ENCODE data around the gene NAV2.

NAV2 gene

DNA sequence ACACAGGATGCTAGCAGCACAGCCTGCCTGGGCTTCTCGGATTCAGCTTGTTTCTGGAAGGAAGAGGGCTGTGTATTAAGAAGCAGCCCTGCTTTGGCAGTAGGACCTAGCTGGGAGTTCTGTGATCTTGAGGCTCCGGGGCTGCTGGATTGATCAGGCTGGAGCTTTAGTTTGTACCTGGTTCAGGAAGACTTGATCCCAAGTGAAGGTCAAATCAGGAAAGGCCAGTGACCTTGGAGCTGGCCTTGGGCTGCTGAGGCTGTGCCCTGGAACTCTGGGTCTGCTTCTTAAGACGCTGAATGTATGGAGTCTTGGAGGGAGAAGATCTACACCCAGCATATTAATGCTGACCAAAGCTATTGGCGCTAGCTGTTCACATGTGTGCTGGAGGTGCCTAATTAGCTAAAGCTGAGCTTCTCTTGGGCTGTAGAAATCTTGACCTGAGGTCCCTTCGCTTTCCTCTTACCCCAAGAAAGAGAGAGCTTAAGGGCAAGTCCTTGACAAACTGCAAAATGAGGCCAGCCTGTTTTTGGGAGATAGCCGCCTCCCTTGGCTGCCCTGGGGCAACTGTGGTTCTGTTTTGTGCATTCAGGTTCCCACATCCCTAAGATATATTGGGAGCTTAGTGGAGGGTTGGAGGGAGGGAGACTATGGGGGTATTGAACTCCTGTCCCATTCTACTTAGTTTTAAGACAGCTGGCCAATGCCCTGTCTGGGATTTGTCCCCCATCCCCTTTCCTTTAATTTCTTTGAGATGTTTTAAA, 311.7 kb downstream of the NAV2 start:
- no peak for DNase-seq (ENCODE audit: low read depth)

DNA sequence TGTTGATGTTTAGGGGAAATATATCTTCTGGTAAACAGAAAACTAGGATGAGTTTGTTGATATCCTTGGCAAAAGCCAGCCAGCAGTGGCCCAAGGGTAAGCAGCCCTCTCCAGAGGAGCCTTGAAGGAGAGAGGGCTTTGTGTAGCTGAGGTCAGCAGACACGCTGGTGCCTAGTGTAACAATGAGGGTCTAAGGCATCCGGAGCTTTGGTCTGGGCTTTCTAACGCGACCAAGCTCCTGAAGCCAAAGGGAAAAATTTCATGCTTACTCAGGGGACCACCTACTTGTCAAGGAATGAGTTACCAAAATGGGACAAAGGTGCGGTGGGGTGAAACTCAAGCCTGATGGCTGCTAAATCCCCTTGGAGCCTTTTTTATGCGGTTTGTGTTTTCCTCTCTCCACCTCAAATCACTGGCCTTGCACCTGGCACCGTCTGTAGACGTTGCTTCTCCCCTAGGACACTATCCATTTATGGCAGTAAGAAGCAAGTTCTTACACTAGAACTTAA, 312.7 kb downstream of the NAV2 start:
- DNase-seq (ENCODE audit: low read depth) = no peak

DNA sequence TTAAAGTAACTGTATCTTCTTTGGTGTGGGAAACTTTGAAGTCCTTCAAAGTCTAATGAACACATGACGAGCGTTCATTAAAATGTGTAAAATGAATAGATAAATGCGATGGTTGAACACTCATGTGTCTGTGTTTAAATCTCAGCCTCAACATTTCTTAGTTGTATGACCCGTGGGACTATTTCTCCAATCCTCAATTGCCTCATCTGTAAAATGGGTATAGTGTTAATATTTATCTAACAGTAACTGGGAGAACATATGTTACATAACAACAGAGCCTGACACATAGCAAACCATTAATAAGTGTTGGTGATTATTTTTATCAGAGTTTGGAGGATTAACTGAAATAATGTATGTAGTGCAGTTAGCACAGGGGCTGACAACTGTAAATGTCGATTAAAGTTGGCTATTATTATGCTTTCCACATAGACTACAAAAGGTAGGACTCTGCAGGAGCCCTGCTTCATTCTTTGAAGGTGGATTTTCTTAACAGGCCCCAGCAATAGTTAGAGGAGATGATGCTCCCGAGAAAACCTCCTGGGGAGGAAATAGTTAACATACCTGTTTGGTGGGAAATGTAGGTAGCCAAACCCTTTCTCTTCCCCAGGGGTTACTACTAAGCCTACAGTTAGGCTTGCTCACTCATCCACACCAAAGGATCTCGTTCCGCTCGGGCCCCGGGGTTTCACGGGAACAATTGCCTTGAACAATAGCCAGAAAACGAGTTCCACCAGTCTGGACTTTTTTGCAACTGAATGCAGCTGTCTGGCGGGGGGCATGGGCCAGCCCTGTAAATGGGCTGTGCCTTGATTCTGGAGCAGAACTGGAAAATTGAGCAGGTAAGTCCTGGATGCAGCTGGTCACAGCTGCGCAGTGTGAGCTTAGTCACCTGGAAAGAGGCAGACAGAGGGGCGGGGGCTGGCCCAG, 314.3 kb downstream of the NAV2 start:
- DNase-seq (ENCODE audit: low read depth) = no peak

DNA sequence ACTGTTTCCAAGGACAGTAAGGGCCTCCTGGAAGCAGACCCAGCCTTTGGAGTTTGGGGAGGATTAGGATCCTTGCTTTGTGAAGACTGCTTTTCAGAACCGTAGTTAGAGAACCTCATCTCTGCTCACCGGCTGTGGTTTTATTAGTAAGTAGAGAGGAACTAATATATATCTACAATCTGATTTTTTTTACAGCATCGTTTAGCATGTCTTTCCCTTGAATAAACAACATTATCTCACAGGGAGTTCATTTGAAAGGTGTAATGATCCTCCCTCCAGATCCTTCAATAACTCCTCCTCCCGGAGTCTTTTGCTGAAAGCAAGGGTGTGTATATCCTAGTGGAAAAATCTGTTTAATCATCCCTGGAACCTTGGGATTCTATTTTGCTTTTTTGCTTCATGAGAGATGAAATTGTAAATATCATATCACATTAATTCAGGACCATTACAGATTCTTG, 314.9 kb downstream of the NAV2 start:
- no peak for DNase-seq (ENCODE audit: low read depth)

DNA sequence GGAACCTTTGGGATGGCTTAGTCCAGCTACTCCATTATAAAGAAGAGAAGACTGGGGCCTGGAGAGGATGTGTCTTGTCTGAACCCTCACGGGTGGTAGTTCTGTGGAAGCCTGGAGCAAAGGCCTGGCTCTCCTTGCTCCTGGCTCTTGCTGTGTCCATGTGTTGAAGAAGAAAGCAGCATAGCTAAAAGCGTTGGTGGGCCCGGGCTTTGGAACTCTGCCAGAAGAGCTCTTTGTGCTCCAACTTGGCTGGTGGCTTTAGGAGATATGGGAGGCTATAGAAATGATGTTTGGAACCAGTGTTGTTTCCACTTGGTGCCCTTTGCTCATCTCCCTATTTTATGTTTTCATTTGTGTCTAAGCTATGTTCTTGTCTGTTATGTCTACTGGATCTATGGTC, 316.6 kb downstream of the NAV2 start:
- no peak for DNase-seq (ENCODE audit: low read depth)

DNA sequence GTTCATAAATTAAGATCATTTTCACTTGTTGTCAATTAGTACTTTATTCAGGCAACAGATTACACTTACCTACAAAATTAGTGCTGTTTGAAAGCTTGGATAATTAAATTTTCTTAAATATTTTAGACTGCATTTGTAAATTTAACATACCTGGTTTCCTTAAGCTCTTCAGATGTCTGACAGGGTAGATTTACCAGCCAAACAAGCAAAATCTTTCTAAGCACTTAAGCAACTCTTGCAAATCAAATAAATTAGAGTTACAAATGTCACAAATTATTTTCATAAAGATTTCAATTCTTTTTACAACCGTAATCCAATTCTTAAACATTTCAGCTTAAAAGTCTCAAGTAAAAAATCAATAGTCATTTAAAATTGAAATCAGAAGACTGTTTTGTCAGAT, 317.8 kb downstream of the NAV2 start:
- no peak for DNase-seq (ENCODE audit: low read depth)

DNA sequence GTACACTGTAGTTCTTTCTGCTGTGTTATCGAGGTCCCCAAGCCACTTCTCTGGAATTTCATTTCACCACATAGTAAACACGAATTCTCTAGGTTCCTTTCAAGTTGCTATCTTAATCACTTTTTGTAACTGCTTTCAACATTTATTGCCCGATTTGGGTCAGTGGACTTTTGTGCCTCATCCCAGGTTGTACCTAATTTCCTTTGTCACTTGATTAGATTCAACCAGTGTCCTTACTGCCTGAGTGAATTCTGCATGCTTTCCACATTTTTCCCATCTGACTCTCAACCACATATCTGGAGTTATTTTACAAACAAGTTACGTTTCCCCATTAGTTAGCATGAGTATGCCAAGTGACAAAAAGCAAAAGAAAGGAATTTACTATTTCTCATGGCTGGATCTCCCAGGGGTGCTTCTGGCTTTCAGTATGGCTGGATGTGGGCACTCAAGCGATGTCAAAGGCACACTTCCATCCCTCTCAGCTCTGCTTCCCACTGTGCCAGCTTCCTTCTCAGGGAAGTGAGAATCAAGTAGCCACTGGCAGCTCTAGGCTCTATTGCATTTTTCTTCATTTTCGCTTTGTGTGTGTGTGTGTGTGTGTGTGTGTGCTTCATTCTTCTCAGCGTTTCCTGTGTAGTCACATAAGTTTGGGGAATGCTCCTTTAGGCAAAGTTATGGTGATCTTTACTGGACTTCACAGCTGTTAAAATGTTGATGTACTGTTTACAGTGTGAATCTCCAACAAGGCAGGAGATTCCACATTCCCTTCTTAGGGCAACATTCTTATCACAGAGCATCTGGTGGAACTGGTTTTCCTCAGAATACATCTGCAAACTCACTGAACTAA, 318.7 kb downstream of the NAV2 start:
- no peak for DNase-seq (ENCODE audit: low read depth)

DNA sequence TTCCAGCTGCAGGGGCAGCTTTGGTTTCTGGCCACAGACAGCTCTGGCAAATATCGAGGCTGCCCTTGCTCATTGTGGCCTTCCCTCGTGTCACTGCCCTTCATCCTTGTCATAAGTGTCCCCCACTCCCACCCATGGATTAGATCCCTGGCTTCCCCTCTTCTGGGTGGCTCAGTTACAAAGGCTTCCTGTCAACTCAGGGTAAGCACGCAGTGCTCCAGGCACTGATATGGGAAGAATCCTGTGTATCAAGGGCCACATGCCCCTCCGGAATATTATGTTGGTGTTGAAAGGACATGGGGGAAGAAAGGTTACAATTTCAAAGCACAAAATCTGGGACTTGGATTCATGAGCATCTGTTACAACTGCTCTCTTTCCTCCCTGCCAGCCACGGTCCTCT, 319.5 kb downstream of the NAV2 start:
- no peak for DNase-seq (ENCODE audit: low read depth)

DNA sequence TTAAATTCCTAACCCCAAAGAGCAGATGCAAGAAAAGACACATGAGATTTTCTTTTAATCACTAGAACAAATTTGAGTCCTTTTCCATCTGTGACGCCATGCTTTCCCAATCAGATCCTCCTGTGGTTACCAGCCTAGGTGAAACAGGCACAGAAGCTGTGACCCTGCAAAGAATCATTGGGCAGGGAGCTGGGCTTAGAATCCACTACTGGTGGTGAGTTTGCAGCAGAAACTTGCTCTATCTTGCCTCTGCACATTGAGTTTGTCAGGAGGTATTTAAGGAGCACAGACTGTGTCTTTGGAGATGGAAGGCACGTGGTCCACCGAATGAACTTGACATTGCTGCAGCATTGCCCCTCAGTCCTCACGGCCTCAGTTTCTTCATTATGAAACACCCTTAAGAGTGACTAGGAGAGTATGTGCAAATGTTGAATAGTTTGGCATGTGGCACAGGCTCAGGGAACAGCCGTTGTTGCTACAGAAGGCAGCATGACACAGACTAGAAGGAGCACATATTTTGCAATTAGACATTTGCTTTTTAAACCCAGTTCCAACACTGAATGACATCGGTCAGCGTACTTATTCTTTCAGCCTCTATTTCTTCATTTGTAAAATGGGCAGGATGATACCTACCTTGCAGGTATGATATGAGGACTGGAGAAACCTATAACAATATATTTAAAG, 320.1 kb downstream of the NAV2 start:
- DNase-seq (ENCODE audit: low read depth) = no peak

DNA sequence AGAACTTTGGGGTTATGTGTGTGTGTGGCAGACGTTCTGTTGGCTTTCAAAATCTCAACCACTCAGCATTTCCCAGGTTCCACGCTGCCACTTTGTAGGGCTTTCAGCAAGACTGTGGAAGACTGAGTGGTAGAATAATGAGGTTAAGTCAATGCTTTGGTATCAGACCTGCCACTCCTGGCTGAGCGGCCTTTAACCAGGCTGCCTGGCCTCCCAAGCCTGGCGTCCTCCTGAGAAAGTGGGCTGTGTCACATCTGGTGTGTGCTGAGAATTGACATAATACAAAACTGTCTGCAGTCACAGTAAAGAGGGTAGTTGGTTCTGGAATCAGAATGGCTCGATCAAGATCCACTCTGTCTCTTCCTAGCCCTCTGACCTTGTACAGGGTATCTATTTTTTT, 321.2 kb downstream of the NAV2 start:
- no peak for DNase-seq (ENCODE audit: low read depth)

DNA sequence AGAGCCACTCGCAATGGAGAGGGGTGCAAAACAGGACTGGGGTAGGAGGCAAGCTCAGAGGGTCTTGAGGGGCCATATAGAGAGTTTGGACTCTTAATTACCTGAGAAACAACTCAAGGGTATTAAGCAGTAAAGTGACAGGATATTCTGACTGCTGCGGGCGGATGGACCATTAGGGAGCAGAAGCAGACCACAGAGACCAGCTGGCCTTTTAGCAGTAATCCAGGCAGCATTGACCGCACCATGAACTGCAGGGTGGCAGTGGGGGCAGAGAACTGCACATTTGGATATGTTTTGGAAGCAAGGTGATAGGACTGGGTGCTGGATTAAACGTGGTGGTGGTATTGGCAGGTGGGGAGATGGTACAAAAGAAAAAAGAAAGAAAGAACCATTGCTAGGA, 322.3 kb downstream of the NAV2 start:
- no peak for DNase-seq (ENCODE audit: low read depth)

DNA sequence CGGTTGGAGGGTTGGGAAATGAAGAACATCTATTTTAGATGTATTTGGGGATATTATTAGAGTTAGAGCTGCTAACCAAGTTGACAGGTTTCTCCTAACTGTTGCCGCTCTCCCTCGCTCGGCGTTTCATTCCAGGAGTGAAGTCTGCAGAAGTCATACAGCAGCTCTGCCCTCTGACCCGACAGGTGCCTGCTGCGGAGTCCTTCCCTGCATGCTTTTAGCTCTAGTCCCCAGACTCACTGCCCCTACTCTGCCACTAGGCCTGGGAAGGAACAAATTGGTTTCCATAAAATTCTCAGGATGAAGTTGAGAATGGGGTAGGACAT, 322.7 kb downstream of the NAV2 start:
- DNase-seq (ENCODE audit: low read depth) = no peak

DNA sequence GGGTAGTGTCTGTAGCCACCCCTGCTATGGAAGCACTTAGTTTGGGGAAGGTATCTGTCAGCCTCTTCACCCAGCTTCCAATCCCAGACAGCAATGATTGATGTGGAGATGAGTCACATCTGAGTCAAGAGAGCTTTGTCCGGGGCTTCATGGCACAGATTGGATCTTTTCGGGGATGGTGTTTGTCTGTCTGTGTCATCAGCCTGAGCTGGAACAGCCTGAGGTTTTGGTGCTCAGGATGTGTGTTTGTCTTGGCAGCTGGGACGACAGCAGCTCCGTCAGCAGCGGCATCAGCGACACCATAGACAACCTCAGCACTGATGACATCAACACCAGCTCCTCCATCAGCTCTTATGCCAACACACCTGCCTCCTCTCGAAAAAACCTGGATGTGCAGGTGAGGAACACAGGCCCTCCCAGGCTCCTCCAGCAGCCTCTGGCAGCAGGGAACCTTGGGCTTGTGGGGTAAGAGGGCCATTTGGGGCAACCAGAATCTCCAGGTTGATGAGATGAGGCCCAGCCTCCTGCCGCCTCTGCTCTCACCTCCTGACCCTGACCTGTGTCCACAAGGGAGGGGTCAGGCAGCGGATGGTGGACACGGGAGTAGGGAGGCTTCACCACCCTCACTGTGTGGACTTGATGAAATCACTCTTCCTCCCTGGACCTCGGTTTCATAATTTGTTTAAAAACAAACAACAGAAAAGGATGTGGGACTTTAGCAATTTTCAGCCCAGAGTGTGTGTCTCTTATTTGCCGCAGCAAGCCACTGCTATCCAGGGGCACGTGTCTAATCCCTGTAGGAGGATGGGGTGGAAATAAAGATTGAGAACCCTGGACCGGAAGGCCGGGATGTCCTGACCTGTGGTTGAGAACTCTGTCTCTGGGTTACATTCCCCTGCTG, 323.3 kb downstream of the NAV2 start:
- no peak for DNase-seq (ENCODE audit: low read depth)

DNA sequence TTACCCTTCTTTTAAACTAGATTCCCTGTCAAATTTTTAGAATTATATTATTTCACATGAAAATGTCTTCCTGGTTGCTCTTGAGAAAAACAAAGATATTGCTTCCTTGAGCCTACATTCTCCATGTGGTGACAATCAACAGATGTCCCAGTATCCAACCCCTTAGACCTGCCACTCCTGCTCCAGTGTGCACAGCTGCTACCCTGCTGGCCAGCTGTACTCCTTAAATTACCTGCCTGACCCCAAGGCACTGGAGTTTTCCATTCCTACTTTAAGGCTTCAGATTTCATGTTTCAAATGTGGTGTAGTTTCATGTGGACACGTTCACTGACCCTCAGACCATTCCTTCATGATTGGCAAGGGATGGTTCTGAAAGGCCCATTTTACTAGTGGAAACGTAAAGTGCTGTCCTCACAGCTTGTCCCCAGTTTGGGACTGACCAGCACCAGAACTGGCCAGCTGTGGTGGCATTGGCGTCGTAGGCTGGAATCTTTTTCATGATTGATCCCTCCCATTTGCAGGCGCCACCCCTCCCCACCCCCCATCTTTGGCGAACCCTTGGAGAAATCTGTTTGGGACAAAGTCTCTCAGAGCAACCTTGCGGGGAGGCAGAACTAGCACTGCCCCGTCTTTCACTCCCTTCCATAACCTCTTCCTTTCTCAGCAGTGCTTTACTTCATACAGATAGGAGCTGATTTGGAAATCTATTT, 324.1 kb downstream of the NAV2 start:
- no peak for DNase-seq (ENCODE audit: low read depth)

DNA sequence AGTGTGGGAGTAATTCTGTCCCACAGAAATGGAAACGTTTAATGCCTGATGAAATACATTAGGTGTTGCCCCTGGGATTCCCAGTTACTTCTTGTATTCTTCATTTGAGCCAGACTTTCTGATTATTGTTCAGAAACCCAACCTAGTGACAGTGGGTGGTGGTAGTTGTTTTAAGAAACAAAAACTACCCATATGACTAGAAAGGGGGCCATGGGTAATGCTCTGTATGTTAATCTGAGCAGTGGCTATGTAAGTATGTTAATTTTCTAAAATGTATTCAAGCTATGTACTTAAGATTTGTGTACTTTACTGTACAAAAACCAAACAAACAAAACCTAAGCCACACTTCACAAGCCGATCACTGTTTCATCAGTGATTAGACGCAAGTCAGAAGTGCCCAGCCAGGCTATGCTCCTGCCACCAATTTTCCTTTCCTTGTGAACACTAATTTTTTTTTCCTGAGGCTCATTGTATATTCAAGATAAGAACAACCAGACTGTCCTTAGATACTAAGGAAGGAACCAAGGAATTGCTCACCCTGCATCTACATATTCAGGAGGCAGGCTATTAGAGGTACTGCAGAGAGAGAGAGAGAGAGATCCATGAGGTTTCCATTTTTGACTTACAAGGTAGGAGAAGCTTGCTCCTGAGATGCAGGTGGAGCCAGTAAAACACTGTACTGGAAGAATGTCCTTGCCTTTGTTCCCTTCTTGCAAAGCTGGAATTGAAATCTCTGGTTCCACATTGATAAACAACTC, 324.9 kb downstream of the NAV2 start:
- no peak for DNase-seq (ENCODE audit: low read depth)

DNA sequence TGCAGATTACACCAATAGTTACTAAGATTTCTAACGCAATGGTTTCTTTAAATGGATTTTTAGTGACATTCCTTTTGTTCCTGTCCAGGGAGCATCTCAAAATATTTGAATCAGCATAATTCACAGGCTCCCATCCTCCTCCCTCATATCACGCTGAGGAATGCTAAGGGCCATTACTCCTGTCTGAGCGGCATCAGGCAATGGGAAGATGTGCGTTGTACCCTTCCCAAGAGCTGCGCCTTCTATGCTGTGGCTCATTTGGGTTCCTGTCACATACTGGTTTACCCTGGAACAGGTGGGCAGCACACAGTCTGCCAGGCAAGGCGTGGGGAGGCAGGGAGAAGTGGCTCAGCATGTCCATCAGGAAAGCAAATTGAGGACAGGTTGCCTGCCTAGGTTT, 325.8 kb downstream of the NAV2 start:
- no peak for DNase-seq (ENCODE audit: low read depth)

DNA sequence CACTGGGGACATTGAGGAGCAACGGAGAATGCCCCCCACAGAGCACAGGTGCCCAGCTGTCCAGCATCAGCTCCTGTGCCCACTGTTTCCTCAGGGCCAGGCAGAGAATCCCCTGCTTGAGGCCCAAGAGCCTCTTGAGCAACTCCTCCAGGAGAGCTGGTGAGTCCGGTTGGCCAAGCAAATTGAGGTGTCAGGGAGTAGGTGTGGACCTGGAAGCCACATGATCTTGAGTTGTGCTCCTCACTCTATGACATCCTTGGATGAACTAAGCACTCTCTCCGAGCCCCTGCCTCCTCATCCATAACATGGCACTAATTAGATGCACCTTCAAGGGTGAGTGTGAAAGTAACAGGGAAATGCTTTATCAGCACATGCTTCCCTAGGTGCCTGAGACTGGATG, 326.3 kb downstream of the NAV2 start:
- no peak for DNase-seq (ENCODE audit: low read depth)

DNA sequence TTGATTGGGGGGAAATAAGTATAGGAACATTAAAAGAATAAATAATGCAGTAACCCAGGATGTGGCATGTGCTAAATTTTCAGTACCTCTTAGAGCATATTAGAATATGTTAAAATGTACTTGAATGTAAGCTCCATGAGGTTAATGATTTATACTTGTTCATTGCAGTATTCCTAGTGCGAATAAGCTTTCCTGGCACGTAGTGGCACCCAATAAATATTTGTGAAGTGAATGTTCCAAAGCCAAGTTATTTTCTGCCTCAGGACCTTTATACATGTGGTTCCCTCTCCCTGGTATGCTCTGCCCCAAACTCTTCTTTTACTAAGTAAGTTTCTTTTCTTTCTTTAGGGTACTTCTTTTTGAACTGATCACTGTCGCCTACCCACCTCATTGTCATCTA, 328.9 kb downstream of the NAV2 start:
- no peak for DNase-seq (ENCODE audit: low read depth)

DNA sequence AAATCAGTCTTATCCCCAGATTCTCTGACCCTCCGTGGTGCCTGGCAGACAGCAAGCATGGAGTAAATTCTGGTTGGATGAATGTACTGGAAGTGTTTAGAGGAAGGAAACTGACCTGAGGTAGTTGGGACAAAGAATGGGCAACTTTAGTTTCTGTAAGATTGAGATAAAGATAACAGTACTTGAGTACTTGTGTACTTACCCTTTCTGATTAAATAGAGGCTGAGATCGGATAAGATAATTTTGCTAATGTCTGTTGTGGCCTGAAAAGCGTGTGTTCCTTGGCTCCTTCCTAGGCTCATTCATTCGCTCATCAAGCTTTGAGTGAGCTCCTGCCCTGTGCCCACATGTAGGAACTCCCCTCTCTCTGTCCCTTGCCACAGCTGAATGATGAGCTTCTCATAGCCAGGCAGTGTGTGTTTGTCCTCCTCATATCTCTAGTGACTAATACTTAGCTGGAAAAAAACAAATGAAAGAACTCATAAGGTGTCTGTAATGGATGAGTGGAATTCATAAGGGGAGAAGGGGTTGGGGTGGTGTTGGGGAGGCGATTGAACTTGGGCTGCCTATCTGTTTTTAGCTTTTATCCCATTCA, 329.5 kb downstream of the NAV2 start:
- no peak for DNase-seq (ENCODE audit: low read depth)

All from stimulated activated CD8-positive, alpha-beta memory T cell treated with anti-CD3 and anti-CD28 coated beads, Interleukin-7, amount 100 ng/mL, for 24 hours (primary cell).